HepG2 (cell line): ENCODE results near the gene SFI1. TPM values are rescaled to one million over a fixed set of nuclear protein-coding genes. Genes with fewer than 3 reads are reported as not detected.

Source experiments
- ATF7 ChIP-seq, 2 experiments: fragments of 450-650 bp in 1 of 2; sonication (generic) in 1 of 2; formaldehyde crosslinking in 1 of 2; IDR thresholded peaks; 2 replicates each; pipeline versions ENCODE4 v1.4.0 to v1.6.1; 2016 to 2020; ENCODE audit warnings: antibody characterized with exemption in 1 of 2, mild to moderate bottlenecking in 1 of 2, missing genetic modification reagents in 1 of 2
- FUBP1 ChIP-seq: sonication (generic); formaldehyde crosslinking; IDR thresholded peaks from 2 replicates; pipeline ENCODE4 v1.5.1; 2020; ENCODE audit warnings: missing genetic modification reagents, mild to moderate bottlenecking, borderline replicate concordance
- SNAI1 ChIP-seq: sonication (generic); formaldehyde crosslinking; IDR thresholded peaks from 2 replicates; pipeline ENCODE4 v1.5.0; 2020; ENCODE audit warnings: mild to moderate bottlenecking, missing genetic modification reagents, borderline replicate concordance
- TFDP2 ChIP-seq: sonication (generic); formaldehyde crosslinking; IDR thresholded peaks from 2 replicates; pipeline ENCODE4 v1.4.0; 2020; ENCODE audit warnings: missing genetic modification reagents
- ZBTB42 ChIP-seq: sonication (generic); formaldehyde crosslinking; IDR thresholded peaks from 2 replicates; pipeline ENCODE4 v1.5.0; 2020; ENCODE audit warnings: mild to moderate bottlenecking, missing genetic modification reagents
- ZNF280B ChIP-seq: sonication (generic); formaldehyde crosslinking; IDR thresholded peaks from 2 replicates; pipeline ENCODE4 v1.5.0; 2020; ENCODE audit warnings: missing genetic modification reagents, mild to moderate bottlenecking, borderline replicate concordance
- ZNF281 ChIP-seq: sonication (generic); formaldehyde crosslinking; IDR thresholded peaks from 2 replicates; pipeline ENCODE4 v1.4.0; 2020; ENCODE audit warnings: missing genetic modification reagents, borderline replicate concordance
- ZNF33A ChIP-seq: sonication (generic); formaldehyde crosslinking; IDR thresholded peaks from 2 replicates; pipeline ENCODE4 v1.5.1; 2020; ENCODE audit warnings: missing genetic modification reagents, mild to moderate bottlenecking, moderate library complexity, borderline replicate concordance
- ZNF343 ChIP-seq: sonication (generic); formaldehyde crosslinking; IDR thresholded peaks from 2 replicates; pipeline ENCODE4 v1.4.0; 2020; ENCODE audit warnings: mild to moderate bottlenecking, missing genetic modification reagents
- ZNF362 ChIP-seq: sonication (generic); formaldehyde crosslinking; IDR thresholded peaks from 2 replicates; pipeline ENCODE4 v1.4.0; 2020; ENCODE audit warnings: missing genetic modification reagents, mild to moderate bottlenecking, borderline replicate concordance
- ZNF547 ChIP-seq: sonication (generic); formaldehyde crosslinking; IDR thresholded peaks from 2 replicates; pipeline ENCODE4 v1.5.1; 2020; ENCODE audit warnings: mild to moderate bottlenecking, missing genetic modification reagents
- ZNF558 ChIP-seq: sonication (generic); formaldehyde crosslinking; IDR thresholded peaks from 2 replicates; pipeline ENCODE4 v1.9.0; 2022; ENCODE audit warnings: mild to moderate bottlenecking, missing genetic modification reagents, borderline replicate concordance
- ZNF691 ChIP-seq: sonication (generic); formaldehyde crosslinking; IDR thresholded peaks from 2 replicates; pipeline ENCODE4 v1.4.0; 2020; ENCODE audit warnings: missing genetic modification reagents, low read depth, mild to moderate bottlenecking, borderline replicate concordance
- polyA plus RNA-seq, 8 experiments: library from polyadenylated mRNA; depleted of rRNA in 3 of 8; stranded (reverse) in 7 of 8; unstranded in 1 of 8; fragments of >200 nt; fragmentation: Illumina TruSeq in 4 of 8; extraction: Trizol in 4 of 8; gene quantifications; 2 replicates each; pipeline versions ENCODE4 v1.2.1 to v1.2.3, GENCODE V29; 2011 to 2016; ENCODE audit warnings: low read depth in 4 of 8, missing spikeins in 1 of 8, mixed read lengths in 1 of 8; ENCODE audit not compliant: insufficient read depth in 1 of 8
- total RNA-seq, 5 experiments: library from RNA; depleted of rRNA; stranded (reverse); fragments of >200 nt; fragmentation: Illumina TruSeq; extraction: Trizol; gene quantifications; 2 replicates each; pipeline ENCODE4 v1.2.3, GENCODE V29; 2016; ENCODE audit warnings: low read depth in 1 of 5

SFI1 gene
- total and polyA plus RNA-seq, 2 of the 13 experiments (the other 11 are each of a cell fraction or from before 2014, with no cell fraction given): 20.5 to 40.1 TPM

GRCh38 chr22:31489632-31490495 lies 6.5 kb upstream of the SFI1 start, which contains the start of gene EIF4ENIF1 (continued):
- TF ChIP-seq FUBP1 (CRISPR knock-in tag): no peak
- no peak for TF ChIP-seq ZNF33A
- TF ChIP-seq ZNF547: peak; percentile 89; the same call in 1 of the 2 replicates
- peak; percentile 39; the same call in 1 of the 2 replicates for TF ChIP-seq ZNF281 (CRISPR knock-in tag)
- no peak for TF ChIP-seq ZNF362
- TF ChIP-seq ZNF691 (CRISPR knock-in tag): peak; percentile 60; the same call in 1 of the 2 replicates
- TF ChIP-seq ZBTB42 (CRISPR knock-in tag): no peak
- no peak for TF ChIP-seq ATF7 (IDR thresholded peaks at IDR 0.05)
- TF ChIP-seq ATF7 (CRISPR knock-in tag; IDR thresholded peaks at IDR 0.05): no peak
- peak; percentile 88 for TF ChIP-seq TFDP2
- TF ChIP-seq SNAI1 (CRISPR knock-in tag): no peak
- TF ChIP-seq ZNF343 (CRISPR knock-in tag): peak; percentile 89
- peak; percentile 22; the same call in 1 of the 2 replicates for TF ChIP-seq ZNF280B (CRISPR knock-in tag)
- TF ChIP-seq ZNF558: peak; percentile 59; the same call in 1 of the 2 replicates
